GM18861 (cell line): ENCODE results near the gene DCAF12.
A peak's percentile ranks its signal among the peaks of the same experiment; 100 is the strongest.
"Not testable (repeated sequence)": the region's sequence is repeated elsewhere in the genome, so short reads cannot be mapped to it uniquely, and the experiment has no call there.

Experiments
- ATAC-seq: cut with Tn5 transposase; IDR thresholded peaks from one replicate; pipeline ENCODE4 v1.9.1; 2021; ENCODE audit not compliant: unreplicated experiment

Gene DCAF12

GRCh38 chr9:34069831-34070230 is 56.7 kb downstream of the DCAF12 start:
- ATAC-seq = no peak

GRCh38 chr9:34065541-34065940 is 61.0 kb downstream of the DCAF12 start:
- ATAC-seq = no peak

- ATAC-seq = no peak
Observed at GRCh38 chr9:34059954-34060353, 66.5 kb downstream of the DCAF12 start.

- ATAC-seq = no peak
Observed at GRCh38 chr9:34059281-34059680, 67.2 kb downstream of the DCAF12 start.

DNA sequence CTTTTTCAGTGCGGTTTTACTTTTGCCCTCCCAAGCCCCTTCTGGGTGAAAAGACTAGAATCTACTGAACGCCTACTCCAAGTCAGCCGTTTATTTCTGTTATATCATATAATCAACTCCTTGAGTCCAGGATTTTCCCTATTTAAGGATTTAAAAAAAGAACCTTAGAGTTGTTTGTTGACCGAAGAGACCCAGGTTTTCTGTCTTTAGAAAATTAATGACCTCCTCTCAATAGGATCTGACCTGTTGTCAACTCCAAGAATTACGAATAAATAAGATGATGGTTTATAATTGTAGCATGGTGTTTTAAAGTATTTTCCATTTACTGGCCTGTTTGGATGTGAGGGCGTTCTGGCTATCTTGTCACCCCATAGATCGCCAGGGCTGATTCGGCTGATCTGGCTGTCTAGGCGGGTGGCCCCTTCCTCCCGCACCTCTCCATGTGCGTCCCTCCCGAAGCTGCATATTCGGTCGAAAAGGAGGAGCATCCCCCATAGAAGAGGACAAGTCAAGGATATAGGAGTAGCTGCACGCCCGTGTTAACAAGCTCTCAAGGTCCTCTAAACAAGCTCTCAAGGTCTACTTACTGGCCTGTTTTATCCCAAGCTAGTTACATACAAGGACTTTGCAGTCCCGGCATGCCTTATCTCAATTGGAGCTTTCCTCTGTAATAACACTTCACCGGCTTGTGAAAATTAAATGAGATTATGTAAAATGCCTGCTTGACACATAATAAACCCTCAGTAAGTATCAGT is 76.7 kb downstream of the DCAF12 start:
- ATAC-seq = no peak

DNA sequence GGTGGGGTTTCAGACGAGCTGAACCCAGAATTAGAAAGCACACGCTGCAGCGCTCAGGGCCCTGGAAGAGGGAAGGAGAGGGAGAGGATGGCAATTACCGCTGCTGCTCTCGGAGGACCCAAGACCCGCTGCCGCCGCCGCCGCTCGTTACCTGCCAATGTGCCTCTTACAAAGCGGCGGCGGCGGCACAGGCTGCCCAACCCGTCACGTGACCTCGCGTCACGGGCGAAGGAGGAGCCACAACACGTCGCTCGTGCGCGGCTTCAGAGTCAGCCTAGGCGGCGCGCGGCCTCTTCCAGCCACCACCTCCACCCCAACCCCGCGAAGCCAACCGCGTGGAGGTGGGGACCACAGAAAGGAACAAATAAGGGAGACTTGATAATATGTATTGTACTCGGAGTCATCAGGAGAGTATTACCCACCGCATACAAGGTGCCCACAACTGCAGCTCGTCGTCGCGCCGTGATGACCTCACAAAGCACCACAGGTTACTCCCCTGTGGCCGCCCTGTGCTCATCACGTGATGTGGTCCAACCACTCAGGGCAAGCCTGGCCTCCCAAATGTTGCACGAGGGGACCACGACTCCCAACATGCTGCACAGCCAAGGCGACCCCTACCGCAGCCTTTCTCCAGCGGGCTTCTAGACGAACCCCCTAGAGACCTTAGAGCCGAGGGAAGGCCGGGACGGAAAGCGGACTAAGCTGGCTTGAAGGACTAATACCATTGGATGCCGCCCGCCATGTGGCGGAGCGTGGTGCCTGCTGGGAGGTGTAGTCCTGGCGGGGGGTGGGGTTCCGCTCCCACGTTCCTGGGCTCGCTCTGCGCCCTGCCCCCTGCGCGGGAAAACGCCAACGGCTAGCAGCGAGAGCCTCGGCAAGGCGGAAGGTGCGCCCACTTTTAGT is 77.5 kb downstream of the DCAF12 start, which contains the start of gene UBAP2:
UBAP2 (minus strand) TSS at position 161 of the 903 bp plus-strand sequence. CDS start 31,739 bp downstream, outside the sequence.
- peak; percentile 62 for ATAC-seq

DNA sequence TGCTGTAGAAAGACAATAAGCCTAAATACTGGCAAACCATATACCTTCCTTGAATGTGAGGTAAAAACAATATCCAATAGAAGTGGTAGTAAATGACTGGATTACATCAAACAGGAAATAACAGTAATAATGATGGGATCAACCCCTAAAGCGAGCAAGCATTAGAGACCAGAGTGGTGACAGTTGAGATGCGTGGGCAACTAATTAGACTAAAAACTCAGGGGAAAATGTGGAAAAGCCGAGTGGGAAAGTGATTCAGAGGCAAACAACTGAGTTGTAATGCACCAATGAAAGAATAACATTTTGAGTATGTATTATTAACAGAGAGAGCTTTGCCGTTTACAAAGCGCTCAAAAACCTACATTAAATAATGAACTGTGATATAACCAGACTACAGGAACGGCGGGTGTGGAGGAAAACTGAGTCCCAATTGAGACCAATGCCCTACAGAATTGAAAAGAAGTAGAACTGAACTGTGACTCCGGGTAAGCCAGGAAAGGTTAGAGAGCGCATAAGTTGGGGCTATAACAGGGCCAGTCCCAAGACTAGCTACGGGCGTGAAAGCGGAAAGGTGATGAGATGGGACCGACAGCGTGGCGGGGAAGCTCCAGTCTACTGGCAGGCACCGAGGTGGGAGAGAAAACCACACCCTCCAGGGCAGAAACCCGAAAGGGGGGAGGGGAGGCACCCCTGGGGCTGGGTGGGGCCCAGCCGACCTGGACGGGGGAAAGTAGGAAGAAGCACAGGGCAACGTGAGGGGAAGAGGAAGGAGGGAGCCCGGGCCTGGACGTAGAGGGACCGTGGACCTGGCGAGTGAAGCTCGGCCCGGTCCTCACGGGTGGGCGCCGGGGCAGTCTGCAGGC is 78.4 kb downstream of the DCAF12 start:
- peak; percentile 20 for ATAC-seq

- ATAC-seq = no peak
Observed at GRCh38 chr9:34046784-34047379, 79.6 kb downstream of the DCAF12 start.

DNA sequence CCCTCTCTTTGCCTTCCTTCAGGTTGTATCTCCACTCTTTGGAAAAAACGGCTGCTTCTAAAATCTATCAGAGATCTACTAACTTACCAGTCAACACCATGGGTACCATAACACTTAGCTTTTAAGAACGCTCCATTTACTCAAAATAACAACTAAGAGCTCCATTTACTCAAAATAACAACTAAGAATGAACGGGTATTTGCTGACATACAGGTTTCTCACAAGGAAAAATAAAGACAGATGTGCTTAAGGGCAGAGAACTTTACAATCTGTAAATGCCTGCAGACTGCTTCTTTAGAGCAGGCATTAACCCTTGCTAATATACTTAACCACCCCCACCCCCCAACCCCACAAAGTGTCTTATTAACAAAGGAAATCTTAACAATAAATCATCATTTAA is 80.6 kb downstream of the DCAF12 start:
- ATAC-seq = no peak

GRCh38 chr9:34042074-34042473 is 84.4 kb downstream of the DCAF12 start:
- not testable (repeated sequence) for ATAC-seq

- ATAC-seq = not testable (repeated sequence)
Observed at GRCh38 chr9:34038851-34039250, 87.6 kb downstream of the DCAF12 start.

GRCh38 chr9:34037626-34038025 is 88.9 kb downstream of the DCAF12 start:
- no peak for ATAC-seq

DNA sequence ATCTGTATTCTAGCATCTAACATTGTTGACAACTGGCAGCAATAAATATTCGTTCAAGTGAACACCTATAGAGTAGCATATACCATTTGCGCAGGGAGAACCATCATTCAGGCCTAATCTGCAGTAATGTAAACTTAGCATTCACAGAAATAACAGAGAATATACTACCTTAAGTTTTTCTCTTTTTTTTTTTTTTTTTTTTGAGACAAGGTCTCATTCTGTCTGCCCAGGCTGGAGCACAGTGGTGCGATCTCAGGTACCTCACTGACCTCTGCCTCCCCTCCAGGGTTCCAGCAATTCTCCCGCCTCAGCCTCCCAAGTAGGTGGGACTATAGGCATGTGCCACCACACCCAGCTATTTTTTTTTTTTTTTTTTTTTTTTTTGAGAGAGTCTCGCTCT is 89.9 kb downstream of the DCAF12 start:
- ATAC-seq = no peak
